ENCODE data around the gene PPFIA1. TPM values are rescaled to one million over a fixed set of nuclear protein-coding genes. Genes with fewer than 3 reads are reported as not detected.

Gene PPFIA1
- polyA plus RNA-seq, 4 donors, result 17.8 to 27.3 (median 23.6) TPM

DNA sequence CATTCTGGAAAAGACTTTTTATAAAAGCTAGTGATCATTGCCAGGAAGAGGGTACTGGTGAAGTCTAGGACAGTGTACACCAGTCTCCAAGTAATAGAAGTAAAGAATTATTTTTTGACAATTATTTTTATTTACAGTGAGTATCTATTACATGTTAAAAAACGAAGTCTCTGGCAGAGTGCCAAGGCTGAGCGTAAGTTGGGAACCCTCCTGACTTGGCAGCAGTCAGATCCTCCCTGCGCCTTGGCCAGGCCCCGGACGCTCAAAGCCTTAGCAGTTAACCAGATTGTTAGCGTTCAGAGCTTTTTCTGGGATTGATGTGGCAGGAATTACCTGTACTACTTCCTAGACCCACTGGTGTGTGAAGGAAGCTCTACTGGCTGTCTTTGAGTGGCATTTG lies 89.7 kb downstream of the PPFIA1 start:
- no peaks in the 10 kb centered on the region for H3K27me3 ChIP-seq (ENCODE audit: control insufficient read depth in 3 of 3, insufficient read depth in 3 of 3, low read length in 3 of 3)
- H3K4me1 ChIP-seq (ENCODE audit: control insufficient read depth in 3 of 3, insufficient read depth in 2 of 3, low read depth in 1 of 3, low read length in 2 of 3), result no peaks in the 10 kb centered on the region

GRCh38 chr11:70364178-70364577 lies 93.7 kb downstream of the PPFIA1 start:
- Histone ChIP-seq H3K4me1 (ENCODE audit: control insufficient read depth in 3 of 3, insufficient read depth in 2 of 3, low read depth in 1 of 3, low read length in 2 of 3) (no peaks in the 10 kb centered on the region), H3K36me3 (ENCODE audit: control insufficient read depth in 3 of 3, insufficient read depth in 2 of 3, low read depth in 1 of 3, low read length in 3 of 3) (peaks cover 11 to 53% (median 21%) of the 10 kb centered on the region in 3 donors), H3K27me3 (ENCODE audit: control insufficient read depth in 3 of 3, insufficient read depth in 3 of 3, low read length in 3 of 3) (no peaks in the 10 kb centered on the region), H3K27ac (ENCODE audit: low read depth in 1 of 3, low read length in 2 of 3) (no peak overlapping the region), H3K4me3 (ENCODE audit: low read depth in 1 of 3, low read length in 3 of 3) (no peak overlapping the region), H3K9me3 (ENCODE audit: control insufficient read depth in 2 of 2, insufficient read depth in 1 of 2, low read depth in 1 of 2, low read length in 1 of 2) (peaks cover 0 to 2% of the 10 kb centered on the region in 2 donors)
- DNase-seq (no peak), FAIRE-seq (no peak)
- WGBS, 3 donors, result 85 to 97% (median 97%) methylated on average over 2 of the region's 2 CpGs

More for the DNA sequence above, 89.7 kb downstream of the PPFIA1 start:
- H3K27ac ChIP-seq (ENCODE audit: low read depth in 1 of 3, low read length in 2 of 3), result no peak overlapping the region
- H3K36me3 ChIP-seq (ENCODE audit: control insufficient read depth in 3 of 3, insufficient read depth in 2 of 3, low read depth in 1 of 3, low read length in 3 of 3), result peaks cover 15 to 69% (median 32%) of the 10 kb centered on the region in 3 donors
- H3K9me3 ChIP-seq (ENCODE audit: control insufficient read depth in 2 of 2, insufficient read depth in 1 of 2, low read depth in 1 of 2, low read length in 1 of 2), result no peaks in the 10 kb centered on the region
- no peak overlapping the region for H3K4me3 ChIP-seq (ENCODE audit: low read depth in 1 of 3, low read length in 3 of 3)
- no peak for FAIRE-seq
- no peak for DNase-seq
- WGBS, 3 donors, result 79 to 92% (median 92%) methylated on average over 6 of the region's 6 CpGs

DNA sequence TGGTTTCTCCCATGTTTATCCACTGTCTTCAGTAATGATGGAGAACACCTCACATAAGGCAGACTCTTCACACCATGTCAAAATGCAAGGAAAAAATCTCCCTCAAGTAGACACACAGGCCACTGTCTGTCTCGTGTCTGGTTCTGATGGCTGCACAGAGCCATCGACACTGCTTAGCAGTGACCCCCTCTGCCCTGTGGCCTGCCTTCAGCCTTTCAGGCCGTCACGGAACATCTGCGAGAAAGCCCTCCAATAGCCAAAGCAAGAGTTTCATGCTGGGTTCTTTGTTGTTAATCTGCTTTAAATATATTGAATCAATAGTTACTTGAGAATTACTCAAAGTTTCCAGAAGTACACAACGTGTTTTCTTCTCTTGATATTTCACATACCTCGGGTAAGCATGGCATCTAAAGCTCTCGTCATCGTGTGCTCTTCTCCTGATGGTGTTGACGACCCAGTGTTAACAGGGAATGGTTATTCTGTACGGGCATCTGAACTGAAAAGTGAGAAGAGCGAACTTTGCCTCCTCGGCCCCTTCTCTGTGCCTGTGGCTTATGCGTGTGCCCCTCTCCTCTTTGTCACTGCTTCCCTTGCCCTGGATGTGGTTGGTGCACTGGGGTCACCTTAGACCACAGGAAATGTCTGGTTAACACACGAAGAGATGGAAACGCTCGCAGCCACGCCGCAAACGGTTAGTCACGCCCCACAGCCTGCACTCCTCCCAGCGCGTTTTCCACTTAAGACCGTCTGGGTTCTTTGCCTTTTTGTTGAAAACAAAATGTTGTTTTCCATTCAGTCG lies 94.5 kb downstream of the PPFIA1 start:
- Histone ChIP-seq H3K4me3 (ENCODE audit: low read depth in 1 of 3, low read length in 3 of 3) (no peak overlapping the region), H3K9me3 (ENCODE audit: control insufficient read depth in 2 of 2, insufficient read depth in 1 of 2, low read depth in 1 of 2, low read length in 1 of 2) (peaks cover 0 to 2% of the 10 kb centered on the region in 2 donors), H3K27me3 (ENCODE audit: control insufficient read depth in 3 of 3, insufficient read depth in 3 of 3, low read length in 3 of 3) (no peaks in the 10 kb centered on the region), H3K27ac (ENCODE audit: low read depth in 1 of 3, low read length in 2 of 3) (no peak overlapping the region), H3K4me1 (ENCODE audit: control insufficient read depth in 3 of 3, insufficient read depth in 2 of 3, low read depth in 1 of 3, low read length in 2 of 3) (no peaks in the 10 kb centered on the region), H3K36me3 (ENCODE audit: control insufficient read depth in 3 of 3, insufficient read depth in 2 of 3, low read depth in 1 of 3, low read length in 3 of 3) (peaks cover 11 to 47% (median 14%) of the 10 kb centered on the region in 3 donors)
- FAIRE-seq (no peak), DNase-seq (peak in 1 of 2 donors; percentile 15)
- WGBS, 3 donors, result 72 to 86% (median 80%) methylated on average over 25 of the region's 25 CpGs

DNA sequence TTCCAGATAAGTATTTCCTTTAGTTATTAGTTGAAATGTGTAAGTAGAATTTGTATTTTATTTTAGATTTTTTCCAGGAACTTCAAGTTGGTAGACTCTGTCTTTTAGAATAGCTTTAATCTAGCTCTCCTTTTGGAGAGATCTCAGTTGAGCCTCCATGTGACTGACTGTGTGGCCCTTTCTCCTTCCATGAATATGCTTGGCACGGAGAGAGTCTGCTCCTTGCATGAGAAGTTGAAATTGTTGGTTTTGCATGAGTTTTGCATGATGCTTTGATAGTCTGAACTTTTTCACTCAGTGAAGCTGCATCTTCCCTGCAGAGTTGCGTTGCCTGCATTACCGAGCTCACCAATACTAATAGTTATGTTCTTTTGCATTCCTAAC lies 95.0 kb downstream of the PPFIA1 start:
- no peak for DNase-seq
- H3K36me3 ChIP-seq (ENCODE audit: control insufficient read depth in 3 of 3, insufficient read depth in 2 of 3, low read depth in 1 of 3, low read length in 3 of 3), result peaks cover 8 to 43% (median 13%) of the 10 kb centered on the region in 3 donors
- 79 to 92% (median 82%) methylated on average over 3 of the region's 3 CpGs for WGBS, 3 donors
- no peaks in the 10 kb centered on the region for H3K27me3 ChIP-seq (ENCODE audit: control insufficient read depth in 3 of 3, insufficient read depth in 3 of 3, low read length in 3 of 3)
- no peak for FAIRE-seq
- no peaks in the 10 kb centered on the region for H3K4me1 ChIP-seq (ENCODE audit: control insufficient read depth in 3 of 3, insufficient read depth in 2 of 3, low read depth in 1 of 3, low read length in 2 of 3)
- peaks cover 0 to 2% of the 10 kb centered on the region in 2 donors for H3K9me3 ChIP-seq (ENCODE audit: control insufficient read depth in 2 of 2, insufficient read depth in 1 of 2, low read depth in 1 of 2, low read length in 1 of 2)
- no peak overlapping the region for H3K27ac ChIP-seq (ENCODE audit: low read depth in 1 of 3, low read length in 2 of 3)
- no peak overlapping the region for H3K4me3 ChIP-seq (ENCODE audit: low read depth in 1 of 3, low read length in 3 of 3)

GRCh38 chr11:70367071-70367470 lies 96.6 kb downstream of the PPFIA1 start:
- WGBS, 3 donors, result 79 to 92% (median 88%) methylated on average over 8 of the region's 8 CpGs
- DNase-seq (no peak), FAIRE-seq (no peak)
- Histone ChIP-seq H3K4me1 (ENCODE audit: control insufficient read depth in 3 of 3, insufficient read depth in 2 of 3, low read depth in 1 of 3, low read length in 2 of 3) (no peaks in the 10 kb centered on the region), H3K27ac (ENCODE audit: low read depth in 1 of 3, low read length in 2 of 3) (no peak overlapping the region), H3K36me3 (ENCODE audit: control insufficient read depth in 3 of 3, insufficient read depth in 2 of 3, low read depth in 1 of 3, low read length in 3 of 3) (peaks cover 6 to 37% (median 6%) of the 10 kb centered on the region in 3 donors), H3K9me3 (ENCODE audit: control insufficient read depth in 2 of 2, insufficient read depth in 1 of 2, low read depth in 1 of 2, low read length in 1 of 2) (peaks cover 0 to 2% of the 10 kb centered on the region in 2 donors), H3K4me3 (ENCODE audit: low read depth in 1 of 3, low read length in 3 of 3) (no peak overlapping the region), H3K27me3 (ENCODE audit: control insufficient read depth in 3 of 3, insufficient read depth in 3 of 3, low read length in 3 of 3) (no peaks in the 10 kb centered on the region)

DNA sequence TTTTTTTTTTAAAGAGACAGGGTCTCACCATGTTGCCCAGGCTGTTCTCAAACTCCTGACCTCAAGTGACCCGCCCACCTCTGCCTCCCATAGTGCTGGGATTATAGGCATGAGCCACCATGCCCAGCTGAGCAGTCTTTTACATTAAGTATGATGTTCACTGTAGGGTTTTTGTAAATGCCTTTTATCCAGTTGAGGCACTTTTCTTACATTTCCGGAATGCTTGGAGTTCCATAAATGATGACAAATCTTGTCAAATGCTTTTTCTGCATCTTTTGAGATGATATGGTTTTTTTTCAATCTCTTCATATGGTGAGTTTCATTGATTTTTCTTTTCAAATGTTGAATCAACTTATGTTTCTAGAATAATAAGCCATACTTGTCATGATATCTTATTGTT lies 98.5 kb downstream of the PPFIA1 start:
- Histone ChIP-seq H3K4me3 (ENCODE audit: low read depth in 1 of 3, low read length in 3 of 3) (no peak overlapping the region), H3K9me3 (ENCODE audit: control insufficient read depth in 2 of 2, insufficient read depth in 1 of 2, low read depth in 1 of 2, low read length in 1 of 2) (peaks cover 0 to 2% of the 10 kb centered on the region in 2 donors), H3K27me3 (ENCODE audit: control insufficient read depth in 3 of 3, insufficient read depth in 3 of 3, low read length in 3 of 3) (no peaks in the 10 kb centered on the region), H3K27ac (ENCODE audit: low read depth in 1 of 3, low read length in 2 of 3) (no peak overlapping the region), H3K4me1 (ENCODE audit: control insufficient read depth in 3 of 3, insufficient read depth in 2 of 3, low read depth in 1 of 3, low read length in 2 of 3) (no peaks in the 10 kb centered on the region), H3K36me3 (ENCODE audit: control insufficient read depth in 3 of 3, insufficient read depth in 2 of 3, low read depth in 1 of 3, low read length in 3 of 3) (peaks cover 0 to 32% (median 13%) of the 10 kb centered on the region in 3 donors)
- DNase-seq (no peak), FAIRE-seq (no peak)
- WGBS, 3 donors, result 92 to 97% (median 94%) methylated on average over 2 of the region's 2 CpGs

DNA sequence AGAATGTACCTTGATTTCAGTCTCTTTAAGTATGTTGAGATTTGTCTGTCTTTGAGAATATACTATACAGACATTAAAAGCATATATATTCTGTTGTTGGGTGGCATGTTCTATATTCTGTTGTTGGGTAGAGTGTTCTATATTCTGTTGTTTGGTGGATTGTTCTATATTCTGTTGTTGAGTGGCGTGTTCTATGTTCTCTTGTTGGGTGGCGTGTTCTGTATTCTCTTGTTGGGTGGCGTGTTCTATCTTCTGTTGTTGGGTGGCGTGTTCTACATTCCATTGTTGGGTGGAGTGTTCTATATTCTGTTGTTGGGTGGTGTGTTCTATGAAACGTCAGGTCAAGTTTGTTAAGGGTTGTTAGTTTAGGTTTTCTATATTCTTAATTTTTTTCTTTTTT lies 100.8 kb downstream of the PPFIA1 start:
- no peak for FAIRE-seq
- H3K9me3 ChIP-seq (ENCODE audit: control insufficient read depth in 2 of 2, insufficient read depth in 1 of 2, low read depth in 1 of 2, low read length in 1 of 2), result peaks cover 0 to 2% of the 10 kb centered on the region in 2 donors
- 77 to 80% (median 78%) methylated on average over 5 of the region's 5 CpGs for WGBS, 3 donors

DNA sequence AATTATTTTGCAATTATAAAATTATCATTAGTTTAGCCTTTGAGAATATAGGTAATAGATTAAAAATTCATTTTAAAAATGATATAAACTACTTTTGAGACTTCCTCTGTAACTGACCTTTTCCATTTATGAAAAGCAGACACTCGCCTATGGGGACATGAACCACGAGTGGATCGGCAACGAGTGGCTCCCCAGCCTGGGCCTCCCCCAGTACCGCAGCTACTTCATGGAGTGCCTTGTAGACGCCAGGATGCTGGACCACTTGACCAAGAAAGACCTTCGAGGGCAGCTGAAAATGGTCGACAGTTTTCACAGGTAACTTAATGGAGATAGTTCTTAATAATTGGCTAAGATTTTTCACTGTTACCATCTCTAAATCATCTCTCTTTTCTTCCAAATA lies 101.6 kb downstream of the PPFIA1 start:
- 93 to 97% (median 96%) methylated on average over 8 of the region's 8 CpGs for WGBS, 3 donors
- H3K9me3 ChIP-seq (ENCODE audit: control insufficient read depth in 2 of 2, insufficient read depth in 1 of 2, low read depth in 1 of 2, low read length in 1 of 2), result peaks cover 0 to 2% of the 10 kb centered on the region in 2 donors
- peaks cover 3 to 38% (median 16%) of the 10 kb centered on the region in 3 donors for H3K36me3 ChIP-seq (ENCODE audit: control insufficient read depth in 3 of 3, insufficient read depth in 2 of 3, low read depth in 1 of 3, low read length in 3 of 3)
- no peak overlapping the region for H3K4me3 ChIP-seq (ENCODE audit: low read depth in 1 of 3, low read length in 3 of 3)
- no peak for DNase-seq
- H3K27ac ChIP-seq (ENCODE audit: low read depth in 1 of 3, low read length in 2 of 3), result no peak overlapping the region
- no peak for FAIRE-seq
- no peaks in the 10 kb centered on the region for H3K4me1 ChIP-seq (ENCODE audit: control insufficient read depth in 3 of 3, insufficient read depth in 2 of 3, low read depth in 1 of 3, low read length in 2 of 3)
- no peaks in the 10 kb centered on the region for H3K27me3 ChIP-seq (ENCODE audit: control insufficient read depth in 3 of 3, insufficient read depth in 3 of 3, low read length in 3 of 3)

More for the DNA sequence above, 100.8 kb downstream of the PPFIA1 start:
- Histone ChIP-seq H3K27ac (ENCODE audit: low read depth in 1 of 3, low read length in 2 of 3) (no peak overlapping the region), H3K4me3 (ENCODE audit: low read depth in 1 of 3, low read length in 3 of 3) (no peak overlapping the region), H3K36me3 (ENCODE audit: control insufficient read depth in 3 of 3, insufficient read depth in 2 of 3, low read depth in 1 of 3, low read length in 3 of 3) (peaks cover 0 to 36% (median 16%) of the 10 kb centered on the region in 3 donors), H3K27me3 (ENCODE audit: control insufficient read depth in 3 of 3, insufficient read depth in 3 of 3, low read length in 3 of 3) (no peaks in the 10 kb centered on the region), H3K4me1 (ENCODE audit: control insufficient read depth in 3 of 3, insufficient read depth in 2 of 3, low read depth in 1 of 3, low read length in 2 of 3) (no peaks in the 10 kb centered on the region)
- DNase-seq, result peak in 1 of 2 donors; percentile 8
